GM18519 (cell line): ENCODE results near the gene TLL2.

Experiments used
- ATAC-seq: cut with Tn5 transposase; IDR thresholded peaks from one replicate; pipeline ENCODE4 v1.9.1; 2021; ENCODE audit warnings: mild to moderate bottlenecking, moderate library complexity; ENCODE audit not compliant: unreplicated experiment, low FRiP score

The TLL2 gene

DNA sequence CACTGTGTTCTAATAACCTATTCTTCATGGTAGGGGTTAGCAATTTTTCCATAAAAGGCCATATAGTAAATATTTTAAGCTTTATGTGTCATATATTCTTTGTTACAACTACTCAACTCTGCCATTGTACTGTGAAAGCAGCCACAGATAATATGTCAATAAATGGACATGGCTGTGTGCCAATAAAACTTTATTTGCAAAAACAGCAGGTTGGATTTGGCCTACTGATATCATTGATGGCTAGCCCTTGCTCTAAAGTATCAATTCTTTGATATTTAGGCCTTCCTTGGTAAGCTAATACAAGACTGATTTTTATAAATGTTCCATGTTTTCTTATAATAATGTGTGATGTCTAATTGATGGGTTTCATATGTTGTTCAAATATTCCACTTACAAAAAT is 77.7 kb downstream of the TLL2 start:
- no peak for ATAC-seq

DNA sequence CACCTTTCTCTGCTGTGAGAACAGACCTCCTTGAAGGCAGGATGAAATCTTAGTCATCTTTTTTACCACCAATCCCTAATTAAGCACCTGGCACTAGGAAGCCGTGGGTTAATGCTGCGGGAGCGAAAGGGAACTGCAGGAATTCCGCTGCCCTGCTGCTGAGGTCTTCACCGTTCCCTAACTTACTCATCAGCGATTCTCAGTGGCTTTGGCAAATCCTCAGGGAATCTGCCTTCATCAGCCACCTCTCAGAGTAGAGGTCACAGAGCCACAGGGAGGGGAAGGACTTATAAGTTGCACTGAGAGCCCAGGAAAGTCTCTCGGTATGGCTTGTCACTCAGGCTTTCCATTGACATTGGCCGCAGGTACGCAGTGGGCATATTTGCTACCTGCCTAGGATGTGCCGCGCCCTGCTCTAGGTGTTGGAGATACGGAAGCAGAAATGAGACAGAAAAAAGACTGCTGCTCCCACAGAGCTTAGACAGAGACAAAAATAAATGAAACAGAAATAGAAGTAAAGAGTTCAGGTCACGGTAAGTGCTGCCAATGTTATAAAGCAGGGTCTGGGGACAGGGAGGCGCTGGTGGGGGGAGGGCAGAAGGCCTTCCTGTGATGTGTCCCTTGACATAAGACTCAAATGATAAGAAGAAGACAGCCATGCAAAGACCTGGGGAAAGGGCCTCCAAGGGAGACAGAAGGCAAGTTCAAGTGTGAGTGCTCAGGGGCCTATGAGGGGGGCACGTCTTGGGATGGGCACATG is 82.3 kb downstream of the TLL2 start:
- no peak for ATAC-seq

DNA sequence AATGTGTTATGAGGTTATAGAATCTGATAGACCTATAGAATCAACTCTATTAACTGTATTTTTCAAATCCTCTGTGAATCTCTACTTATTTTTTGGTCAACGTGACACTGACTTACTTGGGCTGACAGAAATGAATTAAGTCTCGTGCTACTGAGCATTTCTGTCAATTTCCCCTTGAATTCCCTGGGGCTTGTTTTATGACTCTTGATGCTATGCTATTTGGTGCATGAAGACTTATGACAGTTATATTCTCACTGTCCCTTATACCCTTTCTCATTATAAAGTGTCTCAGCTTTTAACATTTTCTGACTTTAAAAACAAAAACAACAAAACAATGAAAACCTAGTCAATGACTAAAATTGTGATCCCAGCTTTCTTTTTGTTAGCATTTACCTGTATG is 86.4 kb downstream of the TLL2 start:
- ATAC-seq: no peak

DNA sequence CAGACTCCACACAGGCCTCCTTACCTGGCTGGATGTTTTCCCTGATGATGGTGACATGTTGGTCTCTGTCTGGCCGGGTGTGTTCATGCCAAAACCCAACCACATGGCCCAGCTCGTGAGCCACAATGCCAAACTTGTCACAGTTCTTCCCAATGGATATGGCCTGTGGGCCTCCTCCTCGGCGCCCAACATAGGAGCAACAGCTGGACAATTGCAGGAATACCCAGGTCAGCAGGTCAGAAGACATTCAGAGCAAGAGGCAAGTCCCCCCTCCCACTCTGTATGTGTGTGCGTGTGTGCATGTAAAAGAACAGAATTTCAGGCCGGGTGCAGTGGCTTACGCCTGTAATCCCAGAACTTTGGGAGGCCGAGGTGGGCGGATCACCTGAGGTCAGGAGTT is 91.2 kb downstream of the TLL2 start:
- ATAC-seq: no peak

DNA sequence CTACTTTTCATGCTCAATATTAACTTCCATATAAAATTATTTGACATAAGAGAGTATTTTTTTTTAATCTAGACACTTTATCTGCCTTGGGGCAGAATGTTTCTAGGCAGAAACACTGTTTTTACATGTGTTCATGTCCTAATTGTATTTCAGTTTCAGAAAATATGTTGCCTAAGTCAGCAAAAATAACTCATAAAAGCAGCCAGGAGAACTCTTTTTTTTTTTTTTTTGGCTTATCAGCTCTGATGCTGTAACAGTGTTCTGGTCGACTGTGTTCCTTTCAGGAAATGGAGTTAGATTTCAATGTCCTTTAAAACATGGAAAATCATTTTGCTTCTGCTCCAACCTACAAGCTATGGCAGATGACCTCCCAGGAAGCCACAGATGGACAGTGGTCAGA is 91.7 kb downstream of the TLL2 start:
- no peak for ATAC-seq

DNA sequence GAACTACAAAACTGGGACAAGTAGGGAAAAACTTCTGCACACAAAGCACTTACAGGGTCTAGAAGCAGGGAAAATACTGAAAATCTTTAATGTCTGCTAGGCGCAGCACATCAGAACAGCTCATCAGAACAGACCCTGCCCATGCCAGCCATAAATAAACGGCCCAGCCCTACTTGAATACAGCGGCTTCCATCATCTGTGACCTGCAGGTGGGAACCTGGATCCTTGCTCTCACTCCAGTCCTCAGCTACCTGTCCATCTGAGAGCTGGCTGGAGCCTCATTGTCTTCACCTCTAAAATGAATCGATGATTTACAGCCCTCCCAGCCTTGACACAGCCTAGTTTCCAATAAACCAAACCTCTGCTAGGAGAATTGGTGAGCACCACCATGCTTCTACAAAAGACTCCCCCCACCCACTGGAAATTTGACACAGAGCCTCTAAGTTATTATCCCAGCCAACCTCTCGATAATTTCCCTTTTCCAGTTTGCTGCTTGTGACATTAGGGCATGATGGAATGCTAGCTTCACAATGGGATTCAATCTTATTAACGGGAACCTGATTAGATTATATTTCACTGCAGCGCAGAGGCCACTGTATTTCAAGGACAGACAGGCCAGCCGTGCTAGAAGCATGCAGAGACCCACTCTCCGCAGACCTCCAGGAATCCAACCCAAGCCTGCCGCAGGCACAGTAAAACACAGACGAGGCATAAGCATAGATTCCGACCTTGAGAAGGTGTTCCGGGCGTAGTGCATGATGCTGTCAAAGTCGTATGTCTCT is 93.3 kb downstream of the TLL2 start:
- ATAC-seq: no peak

DNA sequence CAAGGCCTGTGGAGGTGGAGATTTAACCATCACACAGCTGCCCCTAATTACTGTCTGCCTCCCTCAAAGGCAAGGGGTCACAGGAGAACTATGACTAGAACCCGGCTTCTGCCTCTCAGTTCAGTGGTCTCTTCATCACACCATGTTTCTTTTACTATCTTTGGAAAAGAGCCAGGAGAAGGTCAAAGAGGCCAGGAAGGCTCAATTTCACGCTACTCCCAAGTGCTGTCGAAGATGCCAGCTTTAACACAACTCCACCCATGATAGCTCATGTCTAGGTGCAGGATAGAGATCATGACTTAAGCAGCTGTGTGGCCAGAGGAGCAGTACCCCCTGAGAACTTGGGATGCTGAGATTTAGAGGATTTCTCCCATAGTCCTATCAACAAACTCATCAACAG is 94.4 kb downstream of the TLL2 start:
- ATAC-seq: no peak

DNA sequence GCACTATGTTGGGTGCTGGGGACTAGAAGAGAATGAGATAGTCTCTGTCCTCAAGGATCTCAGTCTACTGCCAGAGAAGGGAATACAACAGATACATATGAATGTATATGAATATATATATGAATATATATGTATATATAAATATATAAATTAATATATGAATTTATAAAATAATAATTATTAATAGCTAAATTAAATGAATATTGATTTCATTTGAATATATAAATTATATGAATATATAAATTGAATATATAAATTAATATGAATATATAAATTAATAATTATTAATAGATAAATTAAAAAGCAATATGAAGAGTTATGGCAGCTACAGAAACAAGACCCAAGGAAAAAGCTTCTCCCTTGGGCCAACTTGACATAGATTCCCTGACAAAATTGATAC is 95.1 kb downstream of the TLL2 start:
- ATAC-seq: no peak

DNA sequence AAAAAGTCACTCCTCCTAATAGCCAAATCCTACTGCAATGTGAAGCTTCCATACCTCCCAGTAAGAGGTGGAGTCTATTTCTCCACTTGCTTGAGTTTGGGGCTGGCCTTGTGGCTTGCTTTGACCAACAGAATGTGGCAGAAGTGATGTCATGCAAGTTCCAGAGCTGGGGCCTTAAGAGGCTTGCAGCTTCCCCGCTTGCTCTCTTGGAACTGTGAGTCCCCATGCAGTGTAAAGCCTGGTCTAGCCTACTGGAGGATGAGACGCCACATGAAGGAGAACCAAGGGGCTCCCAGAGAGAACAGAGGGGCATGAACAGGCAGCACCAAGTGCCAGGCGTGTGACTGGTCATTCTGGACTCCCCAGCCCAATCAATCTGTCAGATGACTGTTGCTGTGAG is 96.3 kb downstream of the TLL2 start:
- no peak for ATAC-seq

DNA sequence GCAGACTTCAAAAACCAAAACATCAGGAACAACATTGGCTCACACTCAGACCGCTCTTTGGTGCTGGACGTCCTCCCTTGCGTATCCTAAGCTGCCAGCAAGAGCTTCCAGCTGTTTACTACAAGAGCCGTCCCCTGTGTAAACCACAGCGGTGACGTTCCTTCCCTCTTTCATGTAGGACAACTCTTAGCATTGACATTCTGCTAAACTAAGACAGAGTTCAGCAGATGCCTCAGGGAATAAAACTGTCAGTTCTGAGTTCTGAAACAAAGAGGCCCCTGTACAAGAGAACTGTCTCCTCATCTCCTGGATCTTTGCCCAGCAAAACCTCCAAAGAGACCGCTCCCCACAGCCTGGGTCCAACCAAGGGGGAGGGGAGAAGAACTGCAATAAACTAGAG is 97.1 kb downstream of the TLL2 start:
- no peak for ATAC-seq

DNA sequence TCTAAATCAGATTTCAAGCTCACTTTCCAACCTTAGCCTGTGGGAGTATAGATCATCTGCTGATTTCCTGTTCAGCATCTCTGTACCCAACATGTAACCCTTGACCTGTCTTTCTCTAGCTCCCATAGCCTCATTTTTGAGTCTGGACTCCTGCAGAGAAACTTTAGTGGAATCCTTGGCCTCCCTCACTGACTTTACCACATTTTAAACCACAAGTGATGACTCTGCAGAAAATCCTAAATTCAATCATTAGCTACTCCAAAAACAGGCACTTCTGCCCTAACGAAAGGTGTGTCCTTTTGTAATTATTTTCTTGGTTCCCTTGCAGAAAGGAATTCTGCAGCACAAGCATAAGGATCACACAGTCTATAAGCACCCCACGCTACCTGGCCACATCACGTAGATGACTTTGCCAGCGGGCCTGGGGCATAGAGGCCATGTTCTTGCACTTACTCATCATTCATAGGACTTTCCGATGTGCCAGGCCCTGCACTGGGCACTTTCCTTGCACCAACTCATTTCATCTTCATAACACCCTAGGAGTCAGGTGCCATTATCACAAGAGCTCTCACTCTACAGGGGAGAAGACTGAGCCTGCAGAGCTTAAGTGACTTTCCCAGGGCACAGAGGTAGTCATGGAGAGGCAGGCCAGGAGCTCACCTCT is 97.7 kb downstream of the TLL2 start:
- no peak for ATAC-seq

DNA sequence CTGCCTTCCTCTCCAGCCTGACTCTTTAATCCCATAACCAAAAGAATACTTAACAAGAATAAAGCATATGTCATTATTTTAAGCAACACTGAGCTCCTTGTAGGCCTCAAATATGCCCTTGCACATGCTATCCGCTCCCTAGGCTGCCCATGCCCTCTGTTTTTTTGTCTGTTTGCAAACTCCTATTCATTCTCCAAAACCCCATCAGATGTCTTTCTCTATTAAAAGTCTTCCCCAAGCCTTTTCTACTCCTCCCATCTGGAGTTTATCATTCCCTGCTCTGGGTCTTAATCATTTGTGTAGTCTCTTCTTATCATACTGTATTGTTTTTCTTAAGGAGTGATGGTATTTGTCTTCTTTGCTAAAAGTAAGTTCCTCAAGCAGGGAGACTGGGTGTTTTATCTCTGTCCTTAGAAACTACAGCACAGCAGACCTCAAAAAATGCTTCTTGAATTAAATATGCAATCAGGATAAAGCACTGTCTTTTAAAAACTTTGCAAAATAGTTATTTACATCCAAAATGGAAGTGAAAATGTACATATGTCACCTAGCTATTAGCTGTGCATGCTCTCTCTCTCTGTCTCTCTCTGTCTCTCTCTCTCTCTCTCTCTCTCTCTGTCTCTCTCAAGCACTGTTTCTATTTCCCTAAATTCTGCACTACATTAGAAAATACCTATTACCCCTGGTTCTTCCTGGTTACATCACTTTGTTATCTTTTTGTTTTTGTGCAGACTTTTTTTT is 98.4 kb downstream of the TLL2 start:
- ATAC-seq: no peak

DNA sequence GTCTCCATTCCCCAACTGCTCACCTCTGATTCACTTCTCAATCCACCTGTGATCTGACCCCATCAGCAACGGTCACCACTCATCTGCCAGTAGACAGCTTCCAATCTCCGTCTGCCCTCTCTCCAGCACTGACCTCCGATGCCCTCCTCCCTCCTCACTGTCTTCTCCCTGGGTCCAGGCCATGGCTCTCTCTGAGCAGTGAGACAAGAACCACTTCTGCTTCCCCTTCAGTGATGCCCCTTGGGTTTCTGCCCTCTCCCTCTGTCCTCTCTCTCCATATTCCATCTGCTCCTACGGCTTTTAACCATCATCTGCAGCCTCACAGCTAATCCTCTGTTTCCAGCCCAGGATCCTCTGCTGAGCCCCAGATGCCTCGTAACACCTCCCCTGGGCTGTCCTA is 99.4 kb downstream of the TLL2 start:
- no peak for ATAC-seq

DNA sequence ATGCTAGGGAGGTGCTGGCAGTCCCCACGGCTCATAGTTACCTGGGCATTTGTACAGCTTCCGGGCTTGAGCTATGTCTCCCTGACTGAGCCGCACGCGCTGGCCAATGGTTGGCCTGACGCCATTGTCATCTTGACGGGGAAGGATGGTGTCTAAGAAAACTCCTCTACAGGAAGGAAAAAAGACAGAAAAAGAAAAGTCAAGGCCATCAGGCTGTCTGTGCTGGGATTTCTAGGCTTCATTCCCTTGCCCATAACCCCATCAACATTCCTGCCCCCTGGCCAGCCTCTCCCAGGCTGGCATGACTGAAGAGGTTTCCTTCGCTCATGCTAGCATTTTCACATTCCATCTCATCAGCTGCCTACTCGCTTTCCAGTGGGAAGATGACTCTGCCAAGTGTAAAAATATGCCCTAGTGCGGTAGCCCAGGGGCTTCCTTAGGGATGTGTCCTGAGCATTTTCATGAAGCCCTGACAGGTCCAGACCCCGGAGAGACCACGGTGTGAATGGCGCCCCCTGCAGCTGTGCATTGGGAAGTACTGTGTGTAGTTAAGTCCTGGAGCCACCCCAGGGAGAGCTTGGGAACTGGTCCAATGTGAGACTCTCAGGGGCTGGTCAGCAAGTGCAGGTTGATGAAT is 100.5 kb downstream of the TLL2 start:
- ATAC-seq: no peak

DNA sequence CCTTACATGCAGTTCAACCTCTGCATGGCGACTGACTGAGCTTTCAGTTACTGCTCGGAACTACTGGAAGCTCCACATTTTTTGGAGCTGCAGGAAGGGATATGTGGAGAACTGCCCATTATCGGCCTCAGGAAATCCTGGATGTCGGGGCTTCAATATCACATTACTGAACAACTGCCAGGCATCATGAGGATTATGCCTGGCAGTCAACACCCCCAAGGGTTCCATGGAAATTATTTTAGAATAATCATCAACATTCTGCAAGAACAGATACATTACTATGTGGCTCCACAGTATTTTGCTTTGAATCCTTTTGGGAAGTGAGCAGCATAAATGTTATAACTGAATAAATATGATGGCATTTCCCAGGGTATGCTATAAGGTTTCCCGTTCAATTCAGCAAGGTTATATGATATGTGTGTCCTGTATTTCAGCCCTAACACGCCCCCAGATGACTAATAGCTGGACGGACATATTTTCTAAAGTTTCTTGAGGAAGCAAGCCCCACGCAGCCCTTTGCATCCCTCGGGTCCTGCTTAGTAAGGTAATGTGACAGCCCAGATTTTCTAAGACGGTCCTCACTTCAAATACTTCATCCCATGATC is 101.9 kb downstream of the TLL2 start:
- ATAC-seq: no peak

DNA sequence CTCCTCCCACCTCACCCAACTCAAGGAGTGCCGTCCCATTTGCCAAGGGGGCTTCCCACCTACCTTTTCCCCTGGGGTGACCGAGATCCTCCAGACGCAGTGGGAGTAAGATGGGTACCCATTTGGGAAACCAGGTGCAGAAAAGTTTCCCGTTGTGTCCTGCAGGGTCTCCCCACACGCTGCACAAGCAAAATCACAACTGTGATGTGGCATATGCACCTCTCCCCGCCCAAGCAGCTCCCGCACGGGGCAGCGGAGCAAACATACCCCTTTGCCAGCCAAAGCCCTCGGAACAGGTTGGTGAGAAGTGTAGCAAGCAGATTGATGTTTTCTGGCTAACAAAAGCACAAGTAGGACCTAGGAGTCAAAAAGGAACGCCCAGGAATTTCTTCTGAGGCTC is 103.4 kb downstream of the TLL2 start:
- ATAC-seq: no peak

DNA sequence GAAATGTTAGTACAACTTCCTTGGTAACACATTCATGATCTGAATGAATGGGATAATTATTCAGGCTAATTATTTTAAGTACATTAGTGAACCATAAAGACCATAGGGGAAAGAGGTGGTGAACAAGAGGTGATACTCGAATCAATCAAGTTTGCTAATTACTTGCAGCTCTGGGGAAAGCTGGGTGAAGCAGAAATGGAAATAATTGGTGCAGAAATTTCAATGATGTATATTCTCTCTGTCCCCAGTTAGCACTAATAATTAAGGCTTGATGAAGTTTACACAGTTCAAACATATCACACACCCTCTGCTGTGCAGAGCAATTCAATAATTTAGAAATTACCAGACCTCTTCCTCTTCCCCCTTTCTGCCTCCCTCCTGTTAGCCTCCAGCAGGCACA is 105.5 kb downstream of the TLL2 start:
- no peak for ATAC-seq

DNA sequence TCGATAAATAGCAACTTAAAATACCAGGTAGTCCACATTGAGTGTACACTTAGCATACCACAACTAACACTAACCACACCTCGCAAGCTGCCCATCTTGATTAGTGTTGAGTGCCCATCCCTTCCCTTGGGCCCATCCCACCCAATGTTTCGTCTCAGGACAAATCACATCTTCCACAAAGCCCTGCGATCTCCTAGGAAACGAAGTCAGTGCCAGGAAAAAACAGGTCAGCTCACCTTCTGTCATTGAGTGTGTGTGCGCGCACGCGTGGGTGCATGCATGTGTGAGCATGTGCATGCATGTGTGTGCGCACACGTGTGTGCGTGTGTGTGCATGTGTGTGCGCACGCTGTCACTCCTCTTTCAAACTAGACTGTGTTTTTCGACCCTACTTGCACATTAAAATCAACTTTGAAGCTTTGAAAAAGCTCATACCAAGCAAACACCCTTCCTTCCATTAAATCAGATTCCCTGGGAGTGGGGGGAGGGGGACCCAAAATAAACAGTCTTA is 106.1 kb downstream of the TLL2 start:
- ATAC-seq: no peak

DNA sequence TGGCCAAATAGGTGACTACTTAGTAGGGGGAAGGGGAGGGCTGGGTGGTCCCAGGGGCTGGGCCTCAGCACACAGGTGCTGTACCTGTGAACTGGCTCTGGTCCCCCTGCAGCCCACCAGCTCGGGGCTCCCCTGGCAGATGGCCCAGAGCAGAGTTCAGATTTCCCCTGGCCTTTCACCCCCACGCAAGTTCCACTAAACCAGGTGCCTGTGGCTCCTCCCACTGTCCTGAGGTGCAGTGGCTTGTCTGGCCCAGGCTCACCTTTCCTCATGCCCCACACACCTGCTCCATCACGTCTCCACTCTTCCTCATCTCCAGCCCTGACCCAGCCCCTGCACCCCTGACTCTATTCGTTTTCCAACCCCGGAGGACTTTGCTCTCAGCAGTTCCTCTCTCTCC is 107.6 kb downstream of the TLL2 start:
- no peak for ATAC-seq
